HG03039 (cell line): ENCODE results near the gene CACNA1C.

ENCODE experiments used
- ATAC-seq: cut with Tn5 transposase; IDR thresholded peaks from one replicate; pipeline ENCODE4 v1.9.1; 2021; ENCODE audit warnings: mild to moderate bottlenecking, moderate library complexity; ENCODE audit not compliant: unreplicated experiment

Gene CACNA1C

GRCh38 chr12:2052826-2053678 is at the start of gene CACNA1C:
Gene CACNA1C (plus strand): TSS chr12:2052987. CDS start chr12:2053563, 576 bp downstream.
- no peak for ATAC-seq

GRCh38 chr12:2003676-2004112 is 49.1 kb upstream of the CACNA1C start:
- peak; percentile 7 for ATAC-seq

- ATAC-seq, result peak; percentile 96
Observed at GRCh38 chr12:2004113-2004929, 48.5 kb upstream of the CACNA1C start, which contains the start of gene DCP1B. Gene DCP1B (minus strand): TSS chr12:2004457. CDS start chr12:2004431, 26 bp downstream.

DNA sequence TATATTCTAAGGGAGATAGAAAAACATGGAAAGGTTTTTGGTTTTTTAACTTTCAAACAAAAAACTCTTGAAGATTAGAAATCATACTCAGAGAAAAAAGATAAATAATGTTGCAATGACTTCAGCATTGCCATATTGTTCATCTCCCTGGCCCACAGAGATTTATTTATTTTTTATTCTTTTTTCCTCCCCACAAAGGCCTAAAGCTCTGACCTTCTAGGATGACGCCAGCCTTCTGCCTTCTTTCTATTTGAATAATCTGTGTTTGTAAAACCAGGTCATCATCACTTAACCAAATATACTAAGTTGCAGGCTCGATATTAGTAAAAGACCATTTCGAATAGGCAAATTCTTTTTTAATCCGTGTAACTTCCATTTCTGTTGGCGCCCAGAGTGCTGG is 44.1 kb upstream of the CACNA1C start:
- ATAC-seq, result no peak

DNA sequence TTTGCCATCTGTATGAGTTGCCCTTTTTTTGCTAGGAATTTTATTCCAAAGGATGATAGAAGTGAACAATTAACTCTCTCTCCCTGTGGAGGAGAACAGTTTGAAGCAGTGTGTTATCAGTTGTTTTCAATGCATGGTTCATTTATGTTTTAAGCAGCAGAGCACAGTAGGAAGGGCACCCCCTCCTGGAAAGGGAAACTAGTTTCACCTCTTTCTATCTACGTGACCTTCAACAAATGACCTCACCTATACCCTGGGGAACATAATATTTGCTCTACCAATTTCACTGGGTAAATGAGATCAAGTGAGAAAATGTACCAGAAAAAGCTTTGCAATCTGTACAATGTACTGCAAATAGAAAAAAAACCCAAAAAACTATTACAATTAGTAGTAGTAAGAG is 43.2 kb upstream of the CACNA1C start:
- no peak for ATAC-seq

- no peak for ATAC-seq
Observed at GRCh38 chr12:2011643-2012607, 40.9 kb upstream of the CACNA1C start.

DNA sequence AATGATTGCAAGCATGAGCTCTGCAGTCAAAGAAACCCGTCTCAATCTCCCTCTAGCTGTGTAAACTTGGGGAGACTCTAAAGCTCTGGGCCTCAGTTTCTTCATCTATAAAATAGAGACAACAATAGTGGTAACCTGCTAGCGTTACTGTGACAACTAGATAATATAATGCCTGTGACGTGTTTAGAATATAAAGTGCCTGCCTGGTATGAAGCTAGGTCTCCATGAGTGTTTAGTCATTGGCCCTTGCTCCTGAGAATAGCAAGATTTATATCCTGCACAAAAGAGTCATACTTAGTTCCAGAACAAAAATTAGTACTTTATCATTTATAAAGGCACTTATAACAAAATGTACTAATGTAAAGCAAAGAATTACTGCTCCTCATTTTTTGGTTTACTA is 39.7 kb upstream of the CACNA1C start:
- no peak for ATAC-seq

- ATAC-seq, result no peak
Observed at GRCh38 chr12:2013527-2014223, 39.1 kb upstream of the CACNA1C start.

- no peak for ATAC-seq
Observed at GRCh38 chr12:2014231-2014630, 38.6 kb upstream of the CACNA1C start.

- no peak for ATAC-seq
Observed at GRCh38 chr12:2016862-2017545, 35.8 kb upstream of the CACNA1C start.

- no peak for ATAC-seq
Observed at GRCh38 chr12:2017546-2018337, 35.0 kb upstream of the CACNA1C start.

DNA sequence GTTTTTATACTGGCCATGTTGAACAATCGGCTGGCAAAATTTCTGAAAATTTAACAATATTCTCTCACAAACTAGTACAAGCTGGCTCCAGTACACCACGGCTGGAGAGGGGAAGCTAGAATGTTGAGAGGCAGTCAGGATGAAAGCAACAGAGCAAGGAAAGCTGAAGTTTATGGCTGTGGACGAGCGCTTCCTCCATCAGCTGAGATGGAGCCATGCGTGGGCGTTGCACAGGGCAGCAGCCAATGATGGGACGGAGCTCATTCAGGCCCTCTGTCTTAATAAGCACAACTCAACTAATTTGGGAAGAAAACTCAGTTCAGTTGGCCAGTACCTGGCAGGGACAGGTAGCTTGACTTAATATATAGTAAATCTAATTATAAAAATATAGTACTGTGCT is 34.4 kb upstream of the CACNA1C start:
- ATAC-seq, result no peak

DNA sequence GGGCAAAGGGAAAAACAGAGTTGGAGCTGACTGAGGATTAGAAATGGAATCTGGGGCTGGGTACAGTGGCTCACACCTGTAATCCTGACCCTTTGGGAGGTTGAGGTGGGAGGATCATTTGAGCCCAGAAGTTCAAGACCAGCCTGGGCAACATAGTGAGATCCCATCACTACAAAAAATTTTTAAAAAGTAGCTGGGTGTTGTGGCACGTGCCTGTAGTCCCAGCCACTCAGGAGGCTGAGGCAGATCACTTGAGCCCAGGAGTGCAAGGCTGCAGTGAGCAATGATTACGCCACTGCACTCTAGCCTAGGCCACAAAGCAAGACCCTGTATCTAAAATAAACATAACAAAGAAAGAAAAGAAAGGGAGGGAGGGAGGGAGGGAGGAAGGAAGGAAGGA is 33.7 kb upstream of the CACNA1C start:
- ATAC-seq, result no peak

- ATAC-seq, result no peak
Observed at GRCh38 chr12:2020511-2020910, 32.3 kb upstream of the CACNA1C start.

DNA sequence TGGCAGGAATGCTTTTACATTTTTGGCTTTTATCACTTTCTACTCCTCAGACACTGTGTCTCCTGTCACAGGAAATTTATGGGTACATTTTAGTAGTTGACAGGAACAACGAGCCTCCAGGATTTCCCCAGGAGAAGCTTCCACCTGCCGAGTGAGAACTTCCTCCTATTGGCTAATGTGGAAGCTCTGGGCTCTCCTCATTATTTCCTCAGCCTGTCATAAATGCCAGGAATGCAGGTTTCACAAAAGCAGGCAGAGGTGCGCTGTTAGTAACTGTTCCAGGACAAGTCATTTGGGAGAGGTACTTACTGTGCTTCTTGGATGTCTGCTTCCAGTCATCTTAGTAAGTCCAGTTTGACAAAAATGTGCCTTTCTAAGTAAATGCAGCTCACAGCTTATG is 29.4 kb upstream of the CACNA1C start:
- ATAC-seq, result no peak

GRCh38 chr12:2027351-2027750 is 25.4 kb upstream of the CACNA1C start:
- no peak for ATAC-seq

GRCh38 chr12:2029851-2030250 is 22.9 kb upstream of the CACNA1C start:
- no peak for ATAC-seq

DNA sequence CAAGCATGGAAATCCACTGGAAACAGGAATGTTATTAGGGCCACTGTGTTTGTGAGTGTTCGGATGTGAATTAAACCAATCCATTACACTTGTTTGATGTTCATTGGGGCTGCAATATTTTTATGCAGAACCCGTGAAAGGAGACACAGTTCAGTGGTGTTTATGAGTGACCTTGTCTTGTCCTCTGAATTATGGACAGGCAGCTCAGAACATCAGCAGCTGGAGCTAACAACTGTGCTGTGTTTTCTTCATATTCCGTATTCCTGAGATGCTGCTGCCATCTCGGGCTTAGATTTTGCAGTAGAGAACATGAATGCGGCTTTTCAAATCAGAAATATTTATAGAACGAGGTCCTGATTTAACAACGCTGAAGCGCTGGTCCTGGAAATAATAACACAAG is 20.3 kb upstream of the CACNA1C start:
- ATAC-seq, result no peak
